AG04450 (cell line): ENCODE measurements around the gene NEDD4L. TPM values are rescaled to one million over a fixed set of nuclear protein-coding genes. Genes with fewer than 3 reads are reported as not detected.

Experiments
- CTCF ChIA-PET: fragments of 300-600, 350-600 bp; formaldehyde crosslinking; extraction: SDS; loops from one replicate; lab custom pipeline; 2022; ENCODE audit warnings: antibody characterized with exemption, inconsistent platforms; lab: Charles Lee
- POLR2A ChIA-PET: fragments of 350-600 bp; formaldehyde crosslinking; extraction: SDS; loops from one replicate; lab custom pipeline; 2021; ENCODE audit warnings: antibody characterized with exemption, inconsistent platforms; lab: Yijun Ruan, JAX
- DNase-seq: peaks from one replicate; pipeline ENCODE4 v3.0.0-alpha.2; 2011; ENCODE audit warnings: low read depth, low spot score
- H3K27ac ChIP-seq: one replicate; pipeline ENCODE4 v1.5.1; 2012; ENCODE audit warnings: low read depth, low read length, control low read depth
- H3K27me3 ChIP-seq: one replicate; pipeline ENCODE4 v1.6.0; 2012; ENCODE audit warnings: low read length; ENCODE audit not compliant: control insufficient read depth, insufficient read depth
- H3K4me3 ChIP-seq: 2 replicates; pipeline ENCODE4 v1.5.1; 2011; ENCODE audit warnings: mild to moderate bottlenecking, low read depth, low read length, control low read depth
- H3K9me3 ChIP-seq: 2 replicates; pipeline ENCODE4 v1.5.1; 2012; ENCODE audit warnings: low read length; ENCODE audit not compliant: control insufficient read depth, insufficient read depth
- CTCF ChIP-seq: IDR thresholded peaks from 2 replicates; pipeline ENCODE4 v1.5.1; 2011; ENCODE audit warnings: low read depth, low read length, control low read depth, inconsistent platforms
- polyA plus RNA-seq: library from polyadenylated mRNA; depleted of rRNA; stranded (reverse); fragments of >200 nt; gene quantifications from 2 replicates; pipeline ENCODE4 v1.2.3, GENCODE V29; 2011

Gene NEDD4L
- polyA plus RNA-seq, 1 experiment: 15.0 TPM

GRCh38 chr18:58020567-58021107, 23.4 kb upstream of the NEDD4L start:
- Histone ChIP-seq H3K27me3 (peaks cover 8% of the 10 kb centered on the region), H3K4me3 (no peak overlapping the region), H3K9me3 (peaks cover 6% of the 10 kb centered on the region; the same call in 1 of the 2 replicates), H3K27ac (no peak overlapping the region)
- ChIA-PET POLR2A (interaction anchor here (0.6 to 0.7 kb wide), 2 partner anchors 42 to 168 kb away, joined by 4 to 5 read pairs; no protein-coding TSS in a partner anchor), CTCF (interaction anchor here (1.3 kb wide), 1 partner anchor 23 kb away, joined by 3 read pairs; no protein-coding TSS in a partner anchor)
- TF ChIP-seq CTCF: no peak
- no peak for DNase-seq

GRCh38 chr18:58021504-58021903, 22.5 kb upstream of the NEDD4L start:
- H3K27ac ChIP-seq: no peak overlapping the region
- H3K9me3 ChIP-seq: 0 out of 2 replicates have a peak, but pooled peaks cover 3% of the 10 kb centered on the region
- H3K4me3 ChIP-seq: no peak overlapping the region
- H3K27me3 ChIP-seq: peaks cover 8% of the 10 kb centered on the region
- CTCF ChIA-PET: interaction anchor here (0.9 to 1.0 kb wide), 2 partner anchors 19 to 52 kb away, joined by 3 read pairs; no protein-coding TSS in a partner anchor
- TF ChIP-seq CTCF: no peak
- POLR2A ChIA-PET: interaction anchor here (0.7 kb wide), 1 partner anchor 167 kb away, joined by 4 read pairs; no protein-coding TSS in a partner anchor
- DNase-seq: no peak

GRCh38 chr18:58023108-58023507, 20.9 kb upstream of the NEDD4L start:
- CTCF ChIA-PET: interaction anchor here (2.6 kb wide), 1 partner anchor 20 kb away, joined by 8 read pairs; the partner anchor contains the start of gene NEDD4L
- Histone ChIP-seq H3K9me3 (no peaks in the 10 kb centered on the region), H3K27ac (no peak overlapping the region), H3K4me3 (no peak overlapping the region), H3K27me3 (peaks cover 8% of the 10 kb centered on the region)
- DNase-seq: no peak
- TF ChIP-seq CTCF: no peak
- POLR2A ChIA-PET: no interaction called here

GRCh38 chr18:58024139-58024538, 19.9 kb upstream of the NEDD4L start:
- ChIA-PET CTCF (interaction anchor here (1.6 to 2.6 kb wide), 2 partner anchors 19 to 142 kb away, joined by 4 to 8 read pairs; partner anchors contain the start of gene NEDD4L), POLR2A (interaction anchor here (0.6 kb wide), 1 partner anchor 415 kb away, joined by 3 read pairs; no protein-coding TSS in a partner anchor)
- H3K4me3 ChIP-seq: no peak overlapping the region
- peaks cover 18% of the 10 kb centered on the region for H3K27me3 ChIP-seq
- no peak for DNase-seq
- no peaks in the 10 kb centered on the region for H3K9me3 ChIP-seq
- TF ChIP-seq CTCF: no peak
- no peak overlapping the region for H3K27ac ChIP-seq

- no peak for DNase-seq
- Histone ChIP-seq H3K9me3 (no peaks in the 10 kb centered on the region), H3K4me3 (no peak overlapping the region), H3K27me3 (peaks cover 23% of the 10 kb centered on the region), H3K27ac (no peak overlapping the region)
- CTCF ChIA-PET: interaction anchor here (0.5 to 2.6 kb wide), 2 partner anchors 18 to 97 kb away, joined by 3 to 8 read pairs; partner anchors contain the start of gene NEDD4L
- POLR2A ChIA-PET: no interaction called here
- no peak for TF ChIP-seq CTCF
These were observed 18.8 kb upstream of the NEDD4L start for GRCh38 chr18:58025205-58025604.
